ENCODE data around the gene ITGB8.
"Not testable (repeated sequence)": the region's sequence is repeated elsewhere in the genome, so short reads cannot be mapped to it uniquely, and the experiment has no call there.

Gene ITGB8

DNA sequence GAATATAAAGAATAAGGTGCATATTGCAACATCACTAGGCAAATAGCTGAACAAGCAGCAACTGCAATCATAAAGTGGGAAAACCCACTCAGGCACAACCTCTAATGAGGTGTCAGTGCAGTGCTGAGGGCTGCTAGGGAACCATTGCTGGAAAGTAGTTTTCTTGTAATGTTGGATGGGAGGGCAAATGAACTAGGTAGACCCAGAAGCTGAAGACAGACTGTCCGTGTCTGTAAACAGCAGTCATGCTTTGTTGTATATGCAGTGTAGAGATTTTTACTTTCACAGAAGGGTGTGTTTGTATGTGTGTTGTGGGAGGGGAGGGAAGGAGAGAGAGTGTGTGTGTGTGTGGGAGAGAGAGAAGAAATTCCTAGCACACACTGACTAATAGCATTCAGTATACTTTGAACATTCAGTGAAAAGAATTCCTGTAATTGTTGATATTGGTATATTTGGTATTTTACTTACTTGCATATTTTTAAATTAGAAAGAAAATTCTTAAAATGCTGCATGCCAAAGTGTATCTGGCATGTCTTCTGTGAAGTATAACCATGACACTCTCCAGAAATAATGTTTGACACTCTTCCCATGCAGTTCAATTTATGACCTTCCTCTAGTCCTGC lies 28.8 kb downstream of the ITGB8 start:
- no peaks in the 10 kb centered on the region for H3K27me3 ChIP-seq (ENCODE audit: control insufficient read depth, insufficient read depth, low read length)

DNA sequence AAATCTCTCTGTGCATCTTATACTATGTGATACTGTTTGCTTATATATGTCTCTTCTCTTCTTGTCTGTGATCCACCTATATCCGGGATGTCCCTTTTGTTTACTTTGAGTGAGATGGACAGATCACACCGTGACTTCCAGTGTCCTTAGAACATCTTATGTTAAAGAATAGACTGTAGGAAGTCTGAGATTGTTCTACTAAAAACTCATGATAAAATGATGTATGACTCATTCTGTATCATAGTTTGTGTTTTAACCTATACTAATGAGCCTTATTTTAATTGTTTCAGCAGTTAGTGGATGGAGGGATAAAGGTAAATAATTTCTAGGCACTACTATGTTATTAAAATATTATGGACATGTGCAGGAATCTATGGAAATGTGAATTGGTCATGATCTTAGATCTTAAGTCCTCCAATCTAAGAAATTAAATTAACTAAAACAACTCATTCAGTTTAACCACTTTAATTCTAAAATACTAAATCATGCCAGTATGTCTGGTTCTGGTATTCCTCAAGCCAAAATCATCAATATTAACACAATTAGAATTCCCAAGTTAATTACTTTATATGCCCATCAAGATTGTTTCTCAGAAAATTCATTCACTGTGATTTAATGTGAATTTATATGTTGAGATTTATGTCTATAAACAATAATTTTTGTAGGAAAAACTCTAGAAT lies 32.0 kb downstream of the ITGB8 start:
- H3K9ac ChIP-seq (ENCODE audit: low read depth, low read length) = no peak overlapping the region
- no peaks in the 10 kb centered on the region for H3K9me3 ChIP-seq (replicated peaks; ENCODE audit: low read length)
- H3K36me3 ChIP-seq (ENCODE audit: insufficient read depth, low read length) = no peaks in the 10 kb centered on the region
- H3K4me3 ChIP-seq (ENCODE audit: low read length) = no peak overlapping the region
- H3K4me1 ChIP-seq (ENCODE audit: control insufficient read depth, insufficient read depth, low read length) = peaks cover 3% of the 10 kb centered on the region
- H3K27me3 ChIP-seq (ENCODE audit: control insufficient read depth, insufficient read depth, low read length) = no peaks in the 10 kb centered on the region
- H3K4me2 ChIP-seq (ENCODE audit: low read length) = no peak overlapping the region

More for the DNA sequence above, 28.8 kb downstream of the ITGB8 start:
- no peaks in the 10 kb centered on the region for H3K9me3 ChIP-seq (replicated peaks; ENCODE audit: low read length)
- no peak overlapping the region for H3K4me2 ChIP-seq (ENCODE audit: low read length)
- H3K4me1 ChIP-seq (ENCODE audit: control insufficient read depth, insufficient read depth, low read length) = peaks cover 3% of the 10 kb centered on the region
- no peaks in the 10 kb centered on the region for H3K36me3 ChIP-seq (ENCODE audit: insufficient read depth, low read length)
- no peak overlapping the region for H3K9ac ChIP-seq (ENCODE audit: low read depth, low read length)
- H3K4me3 ChIP-seq (ENCODE audit: low read length) = no peak overlapping the region

DNA sequence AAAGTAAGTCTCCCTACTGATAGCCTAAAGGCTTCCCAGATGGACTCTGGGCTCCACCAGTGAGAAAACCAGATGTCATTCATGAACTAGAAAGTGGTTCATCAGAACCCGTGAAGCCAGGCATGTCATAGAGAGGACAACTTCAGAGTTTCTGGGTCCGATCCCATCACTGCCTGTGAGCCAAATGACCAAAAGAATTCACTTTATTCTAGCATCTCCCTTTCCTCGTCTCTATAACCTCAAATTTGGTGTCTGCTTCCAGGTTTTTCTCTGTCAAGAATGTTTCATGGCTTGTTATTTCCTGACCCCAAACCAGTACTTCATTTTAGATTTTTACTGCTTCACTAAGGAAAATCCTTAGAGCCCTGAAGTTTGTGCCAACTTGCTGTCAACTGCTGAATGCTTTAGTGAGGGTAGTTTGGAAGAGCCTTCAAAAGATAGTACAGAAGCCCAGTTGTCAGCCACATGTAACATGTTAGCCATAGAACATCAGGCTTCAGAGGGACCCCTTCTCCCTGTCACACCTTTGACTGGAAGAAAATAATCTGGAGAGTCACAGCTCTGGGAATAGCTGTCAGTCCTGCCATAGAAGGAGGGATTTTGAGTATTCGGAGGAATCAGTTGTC lies 34.0 kb downstream of the ITGB8 start:
- H3K9me3 ChIP-seq (replicated peaks; ENCODE audit: low read length) = no peaks in the 10 kb centered on the region
- H3K4me2 ChIP-seq (ENCODE audit: low read length) = no peak overlapping the region
- H3K9ac ChIP-seq (ENCODE audit: low read depth, low read length) = no peak overlapping the region
- H3K36me3 ChIP-seq (ENCODE audit: insufficient read depth, low read length) = no peaks in the 10 kb centered on the region
- H3K4me1 ChIP-seq (ENCODE audit: control insufficient read depth, insufficient read depth, low read length) = no peaks in the 10 kb centered on the region
- H3K27me3 ChIP-seq (ENCODE audit: control insufficient read depth, insufficient read depth, low read length) = no peaks in the 10 kb centered on the region
- no peak overlapping the region for H3K4me3 ChIP-seq (ENCODE audit: low read length)

DNA sequence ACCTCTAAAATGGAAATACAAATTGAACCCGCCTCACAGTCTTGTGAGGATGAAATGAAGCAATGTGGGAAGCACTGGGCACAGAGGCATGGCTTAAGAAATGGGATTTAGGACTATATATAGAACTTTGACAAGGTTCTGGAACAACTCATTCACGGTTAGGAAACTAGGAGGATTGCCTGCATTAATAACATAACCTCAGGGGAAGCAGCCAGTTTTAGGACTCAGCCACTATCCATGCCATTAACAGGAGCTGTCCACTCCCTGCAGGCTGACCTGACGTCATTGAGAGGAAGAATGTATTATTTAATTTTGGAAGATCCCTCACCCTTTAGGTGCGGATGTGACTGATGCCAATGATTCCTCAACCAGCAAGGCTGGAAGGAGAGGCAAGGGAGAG lies 34.8 kb downstream of the ITGB8 start:
- H3K4me1 ChIP-seq (ENCODE audit: control insufficient read depth, insufficient read depth, low read length) = no peaks in the 10 kb centered on the region
- H3K4me3 ChIP-seq (ENCODE audit: low read length) = no peak overlapping the region
- no peaks in the 10 kb centered on the region for H3K36me3 ChIP-seq (ENCODE audit: insufficient read depth, low read length)
- no peaks in the 10 kb centered on the region for H3K9me3 ChIP-seq (replicated peaks; ENCODE audit: low read length)
- H3K9ac ChIP-seq (ENCODE audit: low read depth, low read length) = no peak overlapping the region
- no peaks in the 10 kb centered on the region for H3K27me3 ChIP-seq (ENCODE audit: control insufficient read depth, insufficient read depth, low read length)
- no peak overlapping the region for H3K4me2 ChIP-seq (ENCODE audit: low read length)

DNA sequence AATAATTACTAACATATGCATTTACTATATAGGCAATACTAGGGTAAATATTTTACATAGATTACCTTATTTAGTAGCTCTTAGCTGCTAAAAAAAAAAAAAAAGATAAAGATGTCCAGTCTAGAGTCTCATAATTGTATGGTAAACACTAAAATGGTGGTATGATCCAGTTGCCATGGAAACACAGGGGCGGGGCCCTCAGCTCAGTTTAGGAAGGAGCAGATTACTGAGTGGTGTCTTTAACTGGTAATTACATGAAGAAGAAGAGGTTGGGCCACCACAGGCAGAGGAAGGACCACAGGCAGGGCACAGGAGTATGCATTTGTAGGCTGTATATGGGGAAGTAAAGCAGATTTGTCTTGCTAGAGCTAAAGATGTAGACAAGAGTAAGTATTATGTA lies 43.7 kb downstream of the ITGB8 start:
- H3K36me3 ChIP-seq (ENCODE audit: insufficient read depth, low read length) = no peaks in the 10 kb centered on the region
- no peaks in the 10 kb centered on the region for H3K27me3 ChIP-seq (ENCODE audit: control insufficient read depth, insufficient read depth, low read length)
- H3K4me2 ChIP-seq (ENCODE audit: low read length) = no peak overlapping the region
- H3K9me3 ChIP-seq (replicated peaks; ENCODE audit: low read length) = no peaks in the 10 kb centered on the region
- H3K9ac ChIP-seq (ENCODE audit: low read depth, low read length) = no peak overlapping the region
- no peaks in the 10 kb centered on the region for H3K4me1 ChIP-seq (ENCODE audit: control insufficient read depth, insufficient read depth, low read length)
- H3K4me3 ChIP-seq (ENCODE audit: low read length) = no peak overlapping the region

DNA sequence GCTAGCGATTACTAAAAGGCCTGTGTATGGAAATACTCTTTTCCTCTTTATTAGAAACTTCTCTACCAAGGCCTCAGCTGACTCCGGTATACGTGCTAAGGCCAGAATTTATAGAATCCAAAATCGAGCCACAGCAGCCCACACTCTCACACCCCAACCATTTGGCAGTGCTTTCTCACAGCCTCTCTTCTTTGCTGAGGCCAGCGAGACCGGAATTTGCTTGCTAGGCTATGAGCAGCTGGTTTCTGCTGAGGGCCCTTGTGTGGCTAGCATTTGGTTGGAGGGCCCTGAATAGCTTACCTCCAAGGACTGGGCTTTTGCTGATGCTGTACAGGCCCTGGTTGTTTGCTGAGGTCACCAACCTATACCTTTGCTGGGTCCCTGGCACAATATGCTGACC lies 46.1 kb downstream of the ITGB8 start:
- no peaks in the 10 kb centered on the region for H3K27me3 ChIP-seq (ENCODE audit: control insufficient read depth, insufficient read depth, low read length)
- H3K4me1 ChIP-seq (ENCODE audit: control insufficient read depth, insufficient read depth, low read length) = no peaks in the 10 kb centered on the region
- no peak overlapping the region for H3K4me2 ChIP-seq (ENCODE audit: low read length)
- no peak overlapping the region for H3K4me3 ChIP-seq (ENCODE audit: low read length)
- H3K36me3 ChIP-seq (ENCODE audit: insufficient read depth, low read length) = no peaks in the 10 kb centered on the region
- no peak overlapping the region for H3K9ac ChIP-seq (ENCODE audit: low read depth, low read length)
- H3K9me3 ChIP-seq (replicated peaks; ENCODE audit: low read length) = no peaks in the 10 kb centered on the region

DNA sequence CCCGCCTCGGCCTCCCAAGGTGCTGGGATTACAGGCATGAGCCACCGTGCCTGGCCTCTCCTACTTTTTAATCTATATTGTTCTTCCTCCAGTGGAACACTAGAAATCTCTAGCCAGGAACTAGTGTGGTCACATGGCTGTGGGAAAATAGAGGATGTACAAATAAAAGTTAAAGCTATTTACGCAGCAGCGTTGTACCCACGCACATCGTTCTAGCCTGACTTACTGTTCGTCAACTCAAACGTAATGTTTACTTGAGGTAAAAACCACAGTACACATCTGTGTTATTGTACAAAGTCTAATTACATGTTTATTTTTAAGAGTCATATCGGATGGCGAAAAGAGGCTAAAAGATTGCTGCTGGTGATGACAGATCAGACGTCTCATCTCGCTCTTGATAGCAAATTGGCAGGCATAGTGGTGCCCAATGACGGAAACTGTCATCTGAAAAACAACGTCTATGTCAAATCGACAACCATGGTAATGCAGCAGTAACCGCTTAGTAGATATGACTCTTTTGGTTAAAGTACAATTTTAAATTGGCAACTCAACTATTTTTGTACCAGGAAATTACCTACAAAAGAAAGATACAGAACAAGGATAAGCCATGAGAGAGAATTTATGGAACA lies 50.8 kb downstream of the ITGB8 start:
- no peaks in the 10 kb centered on the region for H3K36me3 ChIP-seq (ENCODE audit: insufficient read depth, low read length)
- H3K9me3 ChIP-seq (replicated peaks; ENCODE audit: low read length) = no peaks in the 10 kb centered on the region
- no peak overlapping the region for H3K4me3 ChIP-seq (ENCODE audit: low read length)

DNA sequence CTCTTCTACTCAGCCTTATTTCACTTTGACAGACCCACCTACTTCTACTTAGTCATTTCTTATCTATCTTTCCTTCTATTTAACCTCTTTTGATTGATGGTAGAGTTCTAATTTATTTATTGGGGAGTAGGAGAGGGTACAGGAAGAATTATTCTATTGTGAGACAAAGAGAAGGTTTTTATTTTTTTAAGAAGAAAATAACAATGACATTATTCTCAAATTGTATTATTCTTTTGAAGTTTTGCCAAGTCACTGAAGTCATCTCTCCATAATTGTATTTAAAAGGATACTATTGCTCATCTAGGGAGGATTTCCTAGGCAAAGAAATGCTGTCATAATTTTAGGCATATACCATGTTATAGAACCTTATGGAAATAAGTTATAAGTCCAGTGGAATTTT lies 52.7 kb downstream of the ITGB8 start:
- Histone ChIP-seq H3K36me3 (ENCODE audit: insufficient read depth, low read length) (no peaks in the 10 kb centered on the region), H3K27me3 (ENCODE audit: control insufficient read depth, insufficient read depth, low read length) (no peaks in the 10 kb centered on the region), H3K4me2 (ENCODE audit: low read length) (no peak overlapping the region)

More for the DNA sequence above, 50.8 kb downstream of the ITGB8 start:
- Histone ChIP-seq H3K27me3 (ENCODE audit: control insufficient read depth, insufficient read depth, low read length) (no peaks in the 10 kb centered on the region), H3K4me1 (ENCODE audit: control insufficient read depth, insufficient read depth, low read length) (peaks cover 14% of the 10 kb centered on the region), H3K4me2 (ENCODE audit: low read length) (no peak overlapping the region), H3K9ac (ENCODE audit: low read depth, low read length) (no peak overlapping the region)

DNA sequence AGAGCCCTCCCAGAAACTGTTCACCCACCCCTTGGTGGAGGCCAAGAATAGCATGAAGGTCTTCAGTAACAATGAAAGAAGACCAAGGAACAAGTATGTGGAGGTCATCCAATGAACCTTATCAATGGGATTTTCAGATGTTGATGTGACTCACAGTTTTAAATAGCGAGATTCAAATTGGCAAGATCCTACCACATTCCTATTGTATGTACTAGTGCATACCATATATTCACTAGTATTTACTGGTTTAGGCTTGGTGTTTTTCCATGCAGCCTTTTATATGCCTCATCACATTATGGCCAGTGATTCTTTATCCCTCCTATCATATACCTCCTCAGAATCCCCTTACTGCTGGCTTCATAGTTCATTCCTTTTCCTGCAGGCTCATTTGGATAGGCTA lies 54.4 kb downstream of the ITGB8 start:
- H3K4me1 ChIP-seq (ENCODE audit: control insufficient read depth, insufficient read depth, low read length) = peaks cover 14% of the 10 kb centered on the region
- H3K9me3 ChIP-seq (replicated peaks; ENCODE audit: low read length) = no peaks in the 10 kb centered on the region
- no peak overlapping the region for H3K4me3 ChIP-seq (ENCODE audit: low read length)
- no peaks in the 10 kb centered on the region for H3K36me3 ChIP-seq (ENCODE audit: insufficient read depth, low read length)
- no peak overlapping the region for H3K9ac ChIP-seq (ENCODE audit: low read depth, low read length)
- H3K27me3 ChIP-seq (ENCODE audit: control insufficient read depth, insufficient read depth, low read length) = no peaks in the 10 kb centered on the region
- peak overlapping the region; percentile 26 for H3K4me2 ChIP-seq (ENCODE audit: low read length)

More for the DNA sequence above, 52.7 kb downstream of the ITGB8 start:
- no peaks in the 10 kb centered on the region for H3K9me3 ChIP-seq (replicated peaks; ENCODE audit: low read length)
- H3K4me1 ChIP-seq (ENCODE audit: control insufficient read depth, insufficient read depth, low read length) = peaks cover 14% of the 10 kb centered on the region
- no peak overlapping the region for H3K9ac ChIP-seq (ENCODE audit: low read depth, low read length)
- no peak overlapping the region for H3K4me3 ChIP-seq (ENCODE audit: low read length)

DNA sequence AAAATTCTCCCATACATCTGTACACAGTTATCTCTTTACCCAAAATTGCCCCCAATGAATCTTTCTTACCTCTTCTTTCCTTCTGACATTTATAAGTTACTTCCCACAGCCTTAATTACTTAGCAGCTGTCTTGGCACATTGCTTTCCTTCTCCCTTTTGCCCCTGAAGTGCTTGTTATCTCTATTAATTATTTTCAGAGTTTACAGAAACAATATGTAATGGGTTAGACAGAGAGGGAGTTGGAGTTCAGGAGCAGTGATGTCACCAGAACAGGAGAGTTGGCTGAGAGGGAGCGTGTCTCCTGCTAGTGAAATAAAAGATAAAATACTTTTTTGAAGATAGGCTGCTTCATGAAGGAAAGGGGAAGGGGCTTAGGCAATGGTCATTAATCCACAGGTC lies 57.4 kb downstream of the ITGB8 start:
- Histone ChIP-seq H3K4me2 (ENCODE audit: low read length) (no peak overlapping the region), H3K9ac (ENCODE audit: low read depth, low read length) (no peak overlapping the region), H3K4me3 (ENCODE audit: low read length) (no peak overlapping the region), H3K36me3 (ENCODE audit: insufficient read depth, low read length) (no peaks in the 10 kb centered on the region), H3K9me3 (replicated peaks; ENCODE audit: low read length) (no peaks in the 10 kb centered on the region), H3K4me1 (ENCODE audit: control insufficient read depth, insufficient read depth, low read length) (peaks cover 14% of the 10 kb centered on the region), H3K27me3 (ENCODE audit: control insufficient read depth, insufficient read depth, low read length) (no peaks in the 10 kb centered on the region)

DNA sequence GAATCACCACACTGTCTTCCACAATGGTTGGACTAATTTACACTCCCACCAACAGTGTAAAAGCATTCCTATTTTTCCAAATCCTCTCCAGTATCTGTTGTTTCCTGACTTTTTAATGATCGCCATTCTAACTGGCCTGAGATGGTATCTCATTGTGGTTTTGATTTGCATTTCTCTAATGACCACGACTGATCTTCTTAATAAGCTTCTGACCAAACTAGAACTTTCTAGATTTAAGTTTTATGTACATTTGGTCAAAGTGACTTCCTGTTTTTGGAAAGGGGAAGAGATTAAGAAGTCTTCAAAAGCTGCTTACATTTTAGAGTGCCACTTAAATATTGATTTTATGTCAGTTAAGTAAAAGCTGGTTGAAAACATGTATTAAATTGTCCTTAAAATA lies 58.5 kb downstream of the ITGB8 start:
- not testable (repeated sequence) for H3K4me3 ChIP-seq (ENCODE audit: low read length); H3K27me3 ChIP-seq (ENCODE audit: control insufficient read depth, insufficient read depth, low read length); H3K9ac ChIP-seq (ENCODE audit: low read depth, low read length); H3K36me3 ChIP-seq (ENCODE audit: insufficient read depth, low read length); H3K9me3 ChIP-seq (replicated peaks; ENCODE audit: low read length); H3K4me2 ChIP-seq (ENCODE audit: low read length)
- H3K4me1 ChIP-seq (ENCODE audit: control insufficient read depth, insufficient read depth, low read length) = peaks cover 14% of the 10 kb centered on the region
